ENCODE data around the gene ELN. TPM values are rescaled to one million over a fixed set of nuclear protein-coding genes. Genes with fewer than 3 reads are reported as not detected.

The ELN gene
- total and polyA plus RNA-seq, 9 of the 15 experiments (the other 6 are each of a cell fraction or from before 2014, with no cell fraction given), result 0.20 TPM; not detected in 8

- TF ChIP-seq BRF1 (IDR thresholded peaks at IDR 0.05; ENCODE audit: borderline replicate concordance, extremely low read depth, insufficient read length), result no peak
- TF ChIP-seq FOXM1 (IDR thresholded peaks at IDR 0.05; ENCODE audit: low read depth), result no peak
- no peak for TF ChIP-seq FOXM1 (CRISPR knock-in tag; IDR thresholded peaks at IDR 0.05; ENCODE audit: low read depth)
- peak; percentile 48; the same call in 1 of the 2 replicates for TF ChIP-seq ZNF384 (IDR thresholded peaks at IDR 0.05; ENCODE audit: low read depth, low read length)
- no peak for TF ChIP-seq HSF4 (CRISPR knock-in tag; IDR thresholded peaks at IDR 0.05; ENCODE audit: borderline replicate concordance)
- TF ChIP-seq NFXL1 (CRISPR knock-in tag; IDR thresholded peaks at IDR 0.05), result no peak
- 0 out of 2 replicates have a peak, but pooled peaks have one; percentile 22 for TF ChIP-seq ATF7 (IDR thresholded peaks at IDR 0.05)
- no peak for TF ChIP-seq ZNF174 (CRISPR knock-in tag; IDR thresholded peaks at IDR 0.05)
- TF ChIP-seq NFRKB (IDR thresholded peaks at IDR 0.05; ENCODE audit: low read depth), result no peak
- TF ChIP-seq HNRNPLL (IDR thresholded peaks at IDR 0.05; ENCODE audit: low read depth, low read length, poor library complexity, severe bottlenecking), result no peak
- TF ChIP-seq COPS2 (conservative IDR thresholded peaks at IDR 0.05), result no peak
- TF ChIP-seq PYGO2 (tag; IDR thresholded peaks at IDR 0.05), result no peak
- TF ChIP-seq CTBP1 (IDR thresholded peaks at IDR 0.05; ENCODE audit: borderline replicate concordance), result peak; percentile 71; the same call in 1 of the 2 replicates
- 0 out of 2 replicates have a peak, but pooled peaks have one; percentile 11 for TF ChIP-seq CXXC5 (CRISPR knock-in tag; IDR thresholded peaks at IDR 0.05)
- TF ChIP-seq KAT8 (IDR thresholded peaks at IDR 0.05; ENCODE audit: low read depth), result no peak
- peak; percentile 74; the same call in 1 of the 2 replicates for TF ChIP-seq ESRRA (IDR thresholded peaks at IDR 0.05; ENCODE audit: borderline replicate concordance, low read depth)
- no peak for TF ChIP-seq PHF8 (IDR thresholded peaks at IDR 0.05; ENCODE audit: borderline replicate concordance, low read length)
- no peak for TF ChIP-seq MITF (IDR thresholded peaks at IDR 0.05)
- TF ChIP-seq HOXB6 (CRISPR knock-in tag; IDR thresholded peaks at IDR 0.05; ENCODE audit: borderline replicate concordance), result no peak
- no peak for TF ChIP-seq SMARCB1 (IDR thresholded peaks at IDR 0.05; ENCODE audit: insufficient read length, low read depth)
- no peak for TF ChIP-seq NR1H2 (CRISPR knock-in tag; IDR thresholded peaks at IDR 0.05)
- no peak for TF ChIP-seq ETS1 (conservative IDR thresholded peaks at IDR 0.05; ENCODE audit: control insufficient read depth, low read depth, low read length)
- TF ChIP-seq JUN (IDR thresholded peaks at IDR 0.05; ENCODE audit: borderline replicate concordance, low read depth, low read length), result 0 out of 2 replicates have a peak, but pooled peaks have one; percentile 20
- TF ChIP-seq JUN (CRISPR knock-in tag; IDR thresholded peaks at IDR 0.05; ENCODE audit: borderline replicate concordance), result no peak
- no peak for TF ChIP-seq ARID3A (IDR thresholded peaks at IDR 0.05; ENCODE audit: borderline replicate concordance, low read depth, low read length)
- no peak for TF ChIP-seq SRSF7 (optimal IDR thresholded peaks at IDR 0.05; ENCODE audit: low read depth, low read length)
Measured at GRCh38 chr7:74051629-74052410, 23.8 kb downstream of the ELN start (continued).
